ENCODE results near the gene CLEC9A.
"Not testable (repeated sequence)": the region's sequence is repeated elsewhere in the genome, so short reads cannot be mapped to it uniquely, and the experiment has no call there.

The CLEC9A gene

GRCh38 chr12:10030446-10030845 lies at the start of gene CLEC9A:
Gene CLEC9A (plus strand): TSS chr12:10030682. CDS start chr12:10052688, 22,006 bp downstream.
- DNase-seq (ENCODE audit: low read depth in 1 of 2, low spot score in 1 of 2): no peak

DNA sequence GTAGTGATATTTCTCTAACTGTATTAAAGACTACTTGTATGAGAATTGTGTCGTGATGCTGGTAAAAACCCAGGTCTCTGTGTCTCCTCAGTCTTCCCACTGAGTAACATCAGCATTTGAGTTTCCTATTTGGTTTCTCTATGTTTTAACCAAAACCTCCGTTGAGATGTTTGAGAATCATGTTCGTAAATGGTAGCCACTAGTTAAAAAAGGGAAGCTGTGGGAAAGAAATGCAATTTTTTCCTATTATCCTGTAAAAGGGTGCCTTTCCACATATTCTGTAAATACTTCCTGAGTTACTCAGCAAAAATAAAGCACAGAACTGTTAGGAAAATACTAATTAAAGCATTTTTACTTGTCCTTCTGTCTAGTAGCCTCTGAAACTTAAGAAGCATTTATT lies 38.6 kb upstream of the CLEC9A start:
- DNase-seq (ENCODE audit: low read depth in 1 of 2, low spot score in 1 of 2): no peak

GRCh38 chr12:9992296-9992695 lies 38.2 kb upstream of the CLEC9A start:
- DNase-seq (ENCODE audit: low read depth in 1 of 2, low spot score in 1 of 2): no peak

DNA sequence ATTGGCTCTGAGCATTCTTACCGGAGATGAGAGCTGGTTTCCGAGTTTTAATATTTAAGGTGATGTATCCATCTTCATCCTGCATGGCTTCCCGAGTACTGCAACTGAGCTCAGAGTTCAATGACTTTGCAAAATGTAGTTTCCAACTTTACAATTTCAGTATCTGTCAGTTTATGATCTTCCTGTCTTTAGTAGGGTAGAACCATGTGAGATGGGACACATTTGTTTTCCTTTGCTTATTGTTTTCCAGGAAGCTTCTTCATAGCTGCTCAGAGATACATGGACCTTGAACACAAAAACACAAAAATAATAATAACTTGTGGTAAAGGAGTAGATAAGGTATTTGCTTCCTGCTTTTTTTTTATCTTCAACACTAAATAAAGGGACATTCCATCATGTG lies 31.5 kb upstream of the CLEC9A start, which contains the start of gene CLEC1B:
CLEC1B (minus strand) TSS at position 106 of the 400 bp plus-strand sequence; CDS start at position 85, 21 bp downstream.
- no peak for DNase-seq (ENCODE audit: low read depth in 1 of 2, low spot score in 1 of 2)

- DNase-seq (ENCODE audit: low read depth in 1 of 2, low spot score in 1 of 2): no peak
These were observed 29.2 kb upstream of the CLEC9A start for GRCh38 chr12:10001171-10001776.

DNA sequence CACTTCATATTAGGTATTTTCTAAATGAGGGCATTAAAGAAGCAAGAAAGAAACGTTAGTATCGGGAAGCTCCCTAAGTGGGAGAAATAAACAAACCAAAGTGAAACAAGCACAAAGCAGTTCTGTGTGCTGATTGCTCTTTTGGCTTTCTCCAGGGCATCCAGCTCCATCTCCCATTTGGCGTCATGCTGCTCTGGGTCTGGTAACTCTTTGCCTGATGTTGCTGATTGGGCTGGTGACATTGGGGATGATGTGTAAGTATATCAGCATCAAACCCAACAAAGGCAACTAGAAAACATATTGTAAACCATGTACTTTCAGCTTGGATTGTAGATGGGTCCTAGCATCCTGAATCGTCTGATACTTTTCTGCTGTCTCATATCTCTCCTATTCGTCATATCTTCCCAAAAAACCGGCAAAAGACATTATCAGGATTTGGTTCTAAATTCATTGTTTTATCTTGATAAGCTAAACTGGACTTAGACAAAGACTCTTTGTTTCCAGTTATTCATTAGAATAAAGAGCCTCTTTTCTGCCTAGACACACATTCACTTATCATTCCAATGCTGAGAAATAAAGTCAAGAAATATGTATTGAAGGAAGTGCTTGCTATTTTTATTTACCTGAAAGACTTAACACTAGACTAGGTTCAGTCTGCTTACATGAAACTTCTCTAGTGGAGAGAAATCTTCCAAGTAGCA lies 17.7 kb upstream of the CLEC9A start:
- DNase-seq (ENCODE audit: low read depth in 1 of 2, low spot score in 1 of 2): no peak

DNA sequence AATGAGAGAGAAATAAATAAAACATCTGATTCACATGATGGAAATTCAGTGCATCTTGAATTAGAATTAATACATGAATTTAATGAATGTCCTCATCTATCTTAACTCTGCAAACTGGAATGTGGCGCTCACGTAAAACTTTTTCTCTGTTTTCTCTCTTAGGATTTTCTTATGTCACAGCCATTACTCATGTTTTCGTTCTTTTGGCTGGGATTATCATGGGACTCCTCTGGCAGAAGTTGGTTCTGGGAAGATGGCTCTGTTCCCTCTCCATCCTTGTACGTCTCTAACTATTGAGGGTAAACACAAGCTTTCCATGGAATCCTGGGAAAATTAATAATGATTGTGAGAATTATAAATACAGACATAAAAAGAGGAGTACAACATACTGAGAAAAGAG lies 15.0 kb upstream of the CLEC9A start:
- no peak for DNase-seq (ENCODE audit: low read depth in 1 of 2, low spot score in 1 of 2)

- no peak for DNase-seq (ENCODE audit: low read depth in 1 of 2, low spot score in 1 of 2)
These were observed 13.6 kb upstream of the CLEC9A start for GRCh38 chr12:10016881-10017280.

DNA sequence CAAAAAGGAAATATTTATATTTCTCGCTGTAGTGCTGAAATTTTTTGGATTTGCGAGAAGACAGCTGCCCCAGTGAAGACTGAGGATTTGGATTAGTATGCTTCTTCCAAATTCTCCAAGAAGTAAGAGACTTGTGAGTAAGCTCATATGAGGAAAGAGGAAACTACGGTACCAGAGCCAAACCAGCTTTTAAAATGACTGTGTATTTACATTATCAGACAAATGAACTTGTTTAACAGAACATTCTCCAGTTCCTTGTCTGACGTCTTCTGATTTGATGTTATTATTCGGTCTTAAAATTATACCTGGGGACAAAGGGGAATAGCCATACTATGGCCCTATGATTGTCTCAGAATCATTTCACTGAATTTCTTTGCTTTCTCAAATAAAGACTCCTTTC lies 12.1 kb upstream of the CLEC9A start:
- DNase-seq (ENCODE audit: low read depth in 1 of 2, low spot score in 1 of 2): no peak

GRCh38 chr12:10021342-10021741 lies 9.1 kb upstream of the CLEC9A start:
- no peak for DNase-seq (ENCODE audit: low read depth in 1 of 2, low spot score in 1 of 2)

GRCh38 chr12:10025236-10025635 lies 5.2 kb upstream of the CLEC9A start:
- DNase-seq (ENCODE audit: low read depth in 1 of 2, low spot score in 1 of 2): no peak

GRCh38 chr12:10026666-10027065 lies 3.8 kb upstream of the CLEC9A start:
- DNase-seq (ENCODE audit: low read depth in 1 of 2, low spot score in 1 of 2): not testable (repeated sequence)

DNA sequence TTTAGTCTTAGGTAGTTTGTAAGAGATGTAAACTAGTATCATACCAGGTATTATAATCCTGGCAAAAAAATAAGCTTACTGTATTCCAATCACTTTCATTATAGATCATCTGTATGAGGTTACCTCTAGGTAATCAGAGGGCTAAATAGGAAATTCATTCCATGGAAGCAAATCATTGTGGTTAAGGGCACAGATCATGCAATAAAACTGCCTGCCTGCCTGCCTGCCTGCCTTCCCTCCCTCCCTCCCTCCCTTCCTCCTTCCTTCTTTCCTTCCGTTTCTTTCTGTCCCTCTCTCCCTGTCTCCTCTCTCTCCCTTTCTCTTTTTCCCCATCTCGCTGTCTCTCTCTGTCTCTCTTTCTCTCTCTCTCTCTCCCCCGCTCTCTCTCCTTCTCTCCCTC lies 3.2 kb upstream of the CLEC9A start:
- no peak for DNase-seq (ENCODE audit: low read depth in 1 of 2, low spot score in 1 of 2)

DNA sequence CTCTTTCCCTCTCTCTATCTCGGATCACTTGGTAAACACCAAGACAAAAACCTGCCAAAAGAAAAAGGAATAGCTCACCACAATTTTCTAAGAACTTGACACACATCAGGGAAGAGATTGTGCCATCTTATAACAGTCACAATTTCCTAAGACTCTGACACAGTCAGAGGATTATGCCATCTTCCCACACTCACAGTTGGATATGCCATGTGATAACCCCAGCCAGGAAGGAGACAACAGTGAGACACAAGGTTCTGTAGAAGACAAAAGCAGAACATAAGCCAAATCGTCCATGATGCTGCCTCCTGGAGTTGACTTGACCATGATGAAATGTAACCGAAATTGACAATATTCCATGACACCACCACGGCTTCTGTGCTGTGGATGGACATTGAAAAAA lies 2.8 kb upstream of the CLEC9A start:
- no peak for DNase-seq (ENCODE audit: low read depth in 1 of 2, low spot score in 1 of 2)

- DNase-seq (ENCODE audit: low read depth in 1 of 2, low spot score in 1 of 2): no peak
These were observed 839 bp downstream of the CLEC9A start for GRCh38 chr12:10031321-10031720.

GRCh38 chr12:10031771-10032175 lies 1.3 kb downstream of the CLEC9A start:
- no peak for DNase-seq (ENCODE audit: low read depth in 1 of 2, low spot score in 1 of 2)

DNA sequence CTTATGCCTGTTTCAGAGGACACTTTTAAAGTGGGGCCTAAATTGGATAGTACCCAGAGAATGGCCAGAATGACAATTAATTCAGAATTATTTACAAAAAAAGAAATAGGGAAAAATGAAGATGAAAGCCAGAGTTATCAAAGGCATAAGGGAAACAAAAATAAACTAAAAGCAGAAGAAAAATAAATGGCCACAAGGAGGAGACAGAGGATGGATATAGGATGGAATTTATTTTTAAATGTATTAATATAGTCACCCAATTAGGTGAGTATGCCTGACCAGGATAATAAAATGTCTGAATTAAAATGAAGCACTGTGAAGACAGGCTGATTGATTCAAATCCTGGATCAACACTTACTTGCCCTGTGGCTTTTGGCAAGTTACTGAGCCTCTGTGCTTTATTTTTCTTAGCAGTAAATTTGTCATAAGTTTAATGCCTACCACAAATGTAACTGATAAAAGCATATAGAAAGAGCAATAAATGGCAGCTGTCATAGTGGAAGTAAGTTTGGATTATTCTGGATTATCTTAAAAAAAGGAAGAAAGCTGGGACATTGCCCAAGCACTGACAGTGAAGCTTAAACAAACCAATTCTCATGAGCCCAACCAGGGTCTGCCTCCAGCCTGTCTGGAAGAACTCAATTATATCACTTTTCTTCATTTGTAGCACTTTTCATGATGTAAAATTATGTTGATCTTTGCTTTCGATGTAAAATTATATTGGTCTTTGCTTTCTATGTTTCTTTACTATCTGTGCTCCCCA lies 3.5 kb downstream of the CLEC9A start:
- DNase-seq (ENCODE audit: low read depth in 1 of 2, low spot score in 1 of 2): no peak

DNA sequence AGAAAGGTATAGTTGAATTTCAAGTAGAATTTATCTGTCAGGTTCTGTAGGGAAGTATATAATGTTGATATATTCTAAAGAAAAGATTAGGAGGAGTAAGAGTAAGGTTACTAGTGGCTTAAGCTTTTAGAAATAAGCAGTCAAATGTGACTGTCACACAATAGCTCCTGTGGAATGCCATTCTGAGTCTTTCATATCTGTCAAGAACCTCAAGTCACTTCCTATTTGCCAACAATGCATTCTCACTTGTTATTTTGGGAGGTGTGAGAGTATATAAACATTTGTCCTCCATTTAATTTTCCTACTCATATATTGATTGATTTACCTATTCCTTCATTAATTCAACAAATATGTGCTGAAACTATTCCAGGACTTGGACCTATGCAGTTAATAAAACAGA lies 11.7 kb downstream of the CLEC9A start:
- no peak for DNase-seq (ENCODE audit: low read depth in 1 of 2, low spot score in 1 of 2)

GRCh38 chr12:10048526-10048925 lies 18.0 kb downstream of the CLEC9A start:
- DNase-seq (ENCODE audit: low read depth in 1 of 2, low spot score in 1 of 2): no peak

DNA sequence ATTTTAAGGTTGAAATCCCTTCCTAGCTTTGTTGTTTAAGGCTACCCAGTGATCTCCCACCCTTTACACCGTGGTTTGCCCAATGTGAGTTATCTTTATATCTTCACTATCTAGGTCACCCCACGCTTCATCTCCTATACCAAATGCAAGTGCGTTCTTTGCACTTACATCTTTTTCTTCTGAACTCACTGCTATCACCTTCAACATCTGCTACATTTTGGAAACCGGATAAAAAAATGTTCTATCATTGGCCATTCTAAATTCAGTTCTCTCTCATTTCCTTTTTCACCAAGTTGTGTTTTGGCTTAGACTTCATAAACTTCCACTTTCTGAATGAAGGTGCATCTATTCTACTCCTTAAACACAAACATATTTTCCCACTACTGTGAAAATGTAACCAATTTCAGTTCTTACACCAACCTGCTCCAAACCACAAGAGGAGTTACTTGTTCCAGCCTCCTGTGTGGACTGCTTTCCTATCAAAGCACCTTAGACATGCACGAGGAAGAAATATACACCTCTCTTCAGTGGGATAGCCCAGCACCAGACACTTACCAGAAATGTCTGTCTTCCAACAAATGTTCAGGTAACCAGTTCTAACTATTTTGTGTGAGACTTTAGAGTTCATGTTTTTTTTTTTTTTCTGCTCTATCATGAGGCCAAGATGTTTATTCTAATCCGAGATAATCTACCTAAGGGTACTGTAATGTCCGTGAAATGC lies 21.9 kb downstream of the CLEC9A start:
- DNase-seq (ENCODE audit: low read depth in 1 of 2, low spot score in 1 of 2): no peak

GRCh38 chr12:10058387-10058786 lies 27.9 kb downstream of the CLEC9A start:
- no peak for DNase-seq (ENCODE audit: low read depth in 1 of 2, low spot score in 1 of 2)

GRCh38 chr12:10065241-10065640 lies 34.8 kb downstream of the CLEC9A start:
- DNase-seq (ENCODE audit: low read depth in 1 of 2, low spot score in 1 of 2): no peak

Measured in stimulated activated CD4-positive, alpha-beta T cell treated with anti-CD3 and anti-CD28 coated beads, Interleukin-15, amount 100 ng/mL, for 1 hour (primary cell).